Astrocyte (in vitro differentiated cells and primary cell): Measurements from ENCODE around the gene ZNHIT3. TPM values are rescaled to one million over a fixed set of nuclear protein-coding genes. Genes with fewer than 3 reads are reported as not detected.

Experiments
- DNase-seq: peaks from one replicate; pipeline ENCODE4 v3.0.0-alpha.2; 2010; ENCODE audit warnings: low read depth
- FAIRE-seq: peaks from 2 replicates; lab custom pipeline; 2011; peaks lifted over from hg19 to GRCh38; lab: Jason Lieb, UNC
- H2AFZ ChIP-seq: 2 replicates; pipeline ENCODE4 v1.6.0; 2012; ENCODE audit warnings: low read depth, low read length, inconsistent platforms
- H3K27ac ChIP-seq: 2 replicates; pipeline ENCODE4 v1.5.1; 2011; ENCODE audit warnings: low read depth, low read length, inconsistent platforms
- H3K27me3 ChIP-seq: 2 replicates; pipeline ENCODE4 v1.6.0; 2011; ENCODE audit warnings: low read length, inconsistent platforms; ENCODE audit not compliant: insufficient read depth
- H3K36me3 ChIP-seq: 2 replicates; pipeline ENCODE4 v1.5.1; 2011; ENCODE audit warnings: low read length, inconsistent platforms; ENCODE audit not compliant: insufficient read depth
- H3K4me1 ChIP-seq: 2 replicates; pipeline ENCODE4 v1.5.1; 2011; ENCODE audit warnings: low read length, inconsistent platforms; ENCODE audit not compliant: insufficient read depth
- H3K4me2 ChIP-seq: 2 replicates; pipeline ENCODE4 v1.6.0; 2012; ENCODE audit warnings: low read length, inconsistent platforms
- H3K4me3 ChIP-seq: 2 replicates; pipeline ENCODE4 v1.5.1; 2011; ENCODE audit warnings: low read depth, mild to moderate bottlenecking, low read length, inconsistent platforms; ENCODE audit not compliant: insufficient read depth
- H3K79me2 ChIP-seq: 2 replicates; pipeline ENCODE4 v1.6.0; 2012; ENCODE audit warnings: mild to moderate bottlenecking, low read length, inconsistent platforms; ENCODE audit not compliant: insufficient read depth
- H3K9ac ChIP-seq: 2 replicates; pipeline ENCODE4 v1.6.0; 2012; ENCODE audit warnings: mild to moderate bottlenecking, low read length, inconsistent platforms
- H3K9me3 ChIP-seq: 2 replicates; pipeline ENCODE4 v1.5.1; 2012; ENCODE audit warnings: low read depth, mild to moderate bottlenecking, low read length, inconsistent platforms; ENCODE audit not compliant: insufficient read depth
- H4K20me1 ChIP-seq: 2 replicates; pipeline ENCODE4 v1.6.0; 2012; ENCODE audit warnings: low read length, inconsistent platforms; ENCODE audit not compliant: insufficient read depth
- H3K27ac Mint-ChIP-seq: one replicate; pipeline ENCODE4 v1.8.0; 2021; ENCODE audit warnings: mild to moderate bottlenecking, mixed read lengths; ENCODE audit not compliant: unreplicated experiment
- H3K27me3 Mint-ChIP-seq: one replicate; pipeline ENCODE4 v1.8.0; 2021; ENCODE audit warnings: low read depth, mixed read lengths; ENCODE audit not compliant: unreplicated experiment
- H3K36me3 Mint-ChIP-seq: one replicate; pipeline ENCODE4 v1.8.0; 2021; ENCODE audit warnings: low read depth, mixed read lengths; ENCODE audit not compliant: unreplicated experiment
- H3K4me1 Mint-ChIP-seq: one replicate; pipeline ENCODE4 v1.8.0; 2021; ENCODE audit warnings: low read depth, mixed read lengths; ENCODE audit not compliant: unreplicated experiment
- H3K4me3 Mint-ChIP-seq: one replicate; pipeline ENCODE4 v1.8.0; 2021; ENCODE audit warnings: mild to moderate bottlenecking, moderate library complexity, mixed read lengths; ENCODE audit not compliant: unreplicated experiment
- H3K9me3 Mint-ChIP-seq: one replicate; pipeline ENCODE4 v1.8.0; 2021; ENCODE audit warnings: mild to moderate bottlenecking, mixed read lengths; ENCODE audit not compliant: unreplicated experiment
- EZH2 ChIP-seq: IDR thresholded peaks from 2 replicates; pipeline ENCODE4 v1.6.1; 2012; ENCODE audit warnings: mild to moderate bottlenecking, low read length, inconsistent platforms; ENCODE audit not compliant: insufficient read depth
- total RNA-seq: library from RNA; stranded (reverse); gene quantifications from 2 replicates; pipeline ENCODE4 v1.2.1, GENCODE V29; 2021
- TF ChIP-seq, protein P1 (sequence below): IDR thresholded peaks from 2 replicates; pipeline ENCODE4 v1.5.1; 2011; ENCODE audit warnings: low read depth, mild to moderate bottlenecking, inconsistent platforms, low read length, moderate library complexity; ENCODE audit not compliant: insufficient read depth

Gene ZNHIT3
- total RNA-seq, 1 donor from 2014 or later = 29.4 TPM

DNA sequence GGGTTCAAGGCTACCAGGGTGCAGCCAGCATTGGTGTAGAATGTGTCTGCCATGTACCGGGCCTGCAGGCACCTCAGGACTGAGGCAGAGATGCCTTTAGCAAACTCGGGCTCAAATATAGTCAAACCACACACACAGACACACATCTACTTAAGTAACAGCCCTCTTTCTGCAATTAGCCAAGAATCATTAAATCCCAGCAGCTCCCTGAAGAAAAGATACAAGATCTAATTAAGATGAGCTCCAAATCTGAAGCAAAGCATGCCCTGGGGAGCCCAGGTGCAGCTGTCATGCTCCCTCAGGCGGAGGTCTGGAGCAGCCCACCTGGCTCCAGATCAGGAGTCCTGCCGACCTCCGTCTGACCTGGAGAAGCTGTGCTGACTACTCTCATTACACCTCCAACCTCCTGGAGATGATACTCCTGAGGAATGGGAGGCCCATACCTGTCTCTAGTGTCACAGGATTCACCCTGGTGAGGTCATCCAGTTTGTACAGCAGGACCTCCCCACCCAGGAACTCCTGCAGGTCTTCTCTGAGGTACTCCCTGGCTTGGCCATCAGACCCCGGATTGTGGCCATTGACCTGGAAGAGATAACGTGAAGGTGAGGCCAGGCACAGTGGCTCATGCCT lies 41.3 kb downstream of the ZNHIT3 start:
- no peaks in the 10 kb centered on the region for H3K9me3 ChIP-seq
- DNase-seq = no peak
- H3K27me3 ChIP-seq = no peaks in the 10 kb centered on the region
- no peak overlapping the region for H3K27ac ChIP-seq
- Mint-ChIP-seq H3K27ac (no peak overlapping the region), H3K4me3 (no peak overlapping the region), H3K27me3 (no peaks in the 10 kb centered on the region), H3K36me3 (peaks cover 27% of the 10 kb centered on the region), H3K4me1 (peaks cover 12% of the 10 kb centered on the region), H3K9me3 (peaks cover 2% of the 10 kb centered on the region)
- H3K36me3 ChIP-seq = peaks cover 31% of the 10 kb centered on the region
- no peak overlapping the region for H3K4me2 ChIP-seq
- TF ChIP-seq, protein P1, sequence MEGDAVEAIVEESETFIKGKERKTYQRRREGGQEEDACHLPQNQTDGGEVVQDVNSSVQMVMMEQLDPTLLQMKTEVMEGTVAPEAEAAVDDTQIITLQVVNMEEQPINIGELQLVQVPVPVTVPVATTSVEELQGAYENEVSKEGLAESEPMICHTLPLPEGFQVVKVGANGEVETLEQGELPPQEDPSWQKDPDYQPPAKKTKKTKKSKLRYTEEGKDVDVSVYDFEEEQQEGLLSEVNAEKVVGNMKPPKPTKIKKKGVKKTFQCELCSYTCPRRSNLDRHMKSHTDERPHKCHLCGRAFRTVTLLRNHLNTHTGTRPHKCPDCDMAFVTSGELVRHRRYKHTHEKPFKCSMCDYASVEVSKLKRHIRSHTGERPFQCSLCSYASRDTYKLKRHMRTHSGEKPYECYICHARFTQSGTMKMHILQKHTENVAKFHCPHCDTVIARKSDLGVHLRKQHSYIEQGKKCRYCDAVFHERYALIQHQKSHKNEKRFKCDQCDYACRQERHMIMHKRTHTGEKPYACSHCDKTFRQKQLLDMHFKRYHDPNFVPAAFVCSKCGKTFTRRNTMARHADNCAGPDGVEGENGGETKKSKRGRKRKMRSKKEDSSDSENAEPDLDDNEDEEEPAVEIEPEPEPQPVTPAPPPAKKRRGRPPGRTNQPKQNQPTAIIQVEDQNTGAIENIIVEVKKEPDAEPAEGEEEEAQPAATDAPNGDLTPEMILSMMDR = no peak
- TF ChIP-seq EZH2 = no peak
- H3K4me3 ChIP-seq = no peak overlapping the region
- FAIRE-seq = no peak
- peaks cover 21% of the 10 kb centered on the region for H4K20me1 ChIP-seq
- H3K4me1 ChIP-seq = peaks cover 17% of the 10 kb centered on the region
- peaks cover 15% of the 10 kb centered on the region for H3K79me2 ChIP-seq
- no peak overlapping the region for H3K9ac ChIP-seq
- no peak overlapping the region for H2AFZ ChIP-seq

DNA sequence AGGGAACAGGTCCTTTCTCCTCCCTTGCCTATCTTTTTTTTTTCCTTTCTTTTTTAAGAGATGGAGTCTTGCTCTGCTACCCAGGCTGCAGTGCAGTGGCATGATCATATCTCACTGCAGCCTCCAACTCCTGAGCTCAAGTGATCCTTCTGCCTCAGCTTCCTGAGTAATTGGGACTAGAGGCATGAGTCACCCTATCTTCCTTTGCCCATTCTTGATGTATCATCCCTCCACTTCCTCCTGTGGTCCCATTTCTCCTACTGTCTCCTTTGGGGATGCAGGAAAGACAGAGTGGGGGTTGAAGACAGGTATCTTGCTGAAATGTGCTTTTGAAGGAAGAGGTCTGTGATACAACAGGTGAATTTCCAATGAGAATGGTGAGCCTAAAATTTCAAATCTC lies 42.6 kb downstream of the ZNHIT3 start:
- Histone ChIP-seq H3K4me2 (peak overlapping the region; percentile 25), H3K4me1 (peaks cover 24% of the 10 kb centered on the region), H3K9ac (no peak overlapping the region), H2AFZ (no peak overlapping the region), H3K27me3 (no peaks in the 10 kb centered on the region), H3K27ac (no peak overlapping the region), H4K20me1 (peaks cover 21% of the 10 kb centered on the region), H3K79me2 (peaks cover 28% of the 10 kb centered on the region), H3K4me3 (no peak overlapping the region), H3K9me3 (no peaks in the 10 kb centered on the region), H3K36me3 (peaks cover 35% of the 10 kb centered on the region)
- H3K4me1 Mint-ChIP-seq = peaks cover 16% of the 10 kb centered on the region
- FAIRE-seq (no peak), DNase-seq (peak; percentile 46)
- H3K27ac Mint-ChIP-seq = peak overlapping the region; percentile 54
- no peaks in the 10 kb centered on the region for H3K27me3 Mint-ChIP-seq
- no peak for TF ChIP-seq EZH2
- TF ChIP-seq, protein P1 = no peak
- no peak overlapping the region for H3K4me3 Mint-ChIP-seq
- peaks cover 2% of the 10 kb centered on the region for H3K9me3 Mint-ChIP-seq
- peaks cover 29% of the 10 kb centered on the region for H3K36me3 Mint-ChIP-seq

DNA sequence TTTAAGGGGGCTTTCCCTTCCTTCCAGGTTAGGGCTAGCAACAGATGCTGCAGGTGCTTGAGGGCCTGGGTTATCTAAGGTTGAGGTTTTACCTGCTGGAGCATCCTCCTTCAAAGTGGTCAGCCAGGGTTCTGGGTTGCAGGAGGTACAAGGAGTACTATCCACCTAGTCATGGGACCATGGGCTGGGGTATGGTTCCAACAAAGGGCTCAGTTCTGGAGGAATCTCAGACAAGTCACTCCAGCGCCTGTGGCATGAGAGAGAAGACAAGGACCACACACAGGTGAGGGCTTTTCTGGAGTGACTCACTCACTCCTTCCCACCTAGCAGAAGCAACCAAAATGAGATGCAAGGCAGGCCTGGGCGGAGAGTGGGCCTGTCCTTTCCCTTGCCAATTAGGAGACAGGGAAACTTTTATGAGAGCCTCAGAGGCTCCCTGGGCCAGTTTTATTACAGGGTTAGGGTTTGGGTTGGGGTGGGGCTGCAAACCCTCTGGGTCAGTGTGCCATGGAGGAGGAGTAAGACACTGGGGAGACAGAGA lies 46.0 kb downstream of the ZNHIT3 start:
- peaks cover 45% of the 10 kb centered on the region for H3K79me2 ChIP-seq
- Mint-ChIP-seq H3K27me3 (no peaks in the 10 kb centered on the region), H3K4me3 (peak overlapping the region; percentile 57), H3K36me3 (peaks cover 16% of the 10 kb centered on the region), H3K27ac (no peak overlapping the region), H3K9me3 (no peaks in the 10 kb centered on the region), H3K4me1 (peaks cover 8% of the 10 kb centered on the region)
- DNase-seq = no peak
- no peak for FAIRE-seq
- TF ChIP-seq, protein P1 = no peak
- no peak for TF ChIP-seq EZH2
- peaks cover 22% of the 10 kb centered on the region for H3K4me1 ChIP-seq
- no peak overlapping the region for H2AFZ ChIP-seq
- no peak overlapping the region for H3K27ac ChIP-seq
- peaks cover 15% of the 10 kb centered on the region for H3K36me3 ChIP-seq
- H3K4me3 ChIP-seq = no peak overlapping the region
- H3K27me3 ChIP-seq = no peaks in the 10 kb centered on the region
- H3K9me3 ChIP-seq = no peaks in the 10 kb centered on the region
- H3K9ac ChIP-seq = no peak overlapping the region
- H3K4me2 ChIP-seq = no peak overlapping the region
- H4K20me1 ChIP-seq = peaks cover 15% of the 10 kb centered on the region
